Ecto neural progenitor cell (in vitro differentiated cells): Measurements from ENCODE around the gene HEBP1.
A peak's percentile ranks its signal among the peaks of the same experiment; 100 is the strongest.

Experiments used
- DNase-seq: peaks from one replicate; pipeline ENCODE4 v3.0.0-alpha.2; 2018; ENCODE audit warnings: low spot score

Gene HEBP1

DNA sequence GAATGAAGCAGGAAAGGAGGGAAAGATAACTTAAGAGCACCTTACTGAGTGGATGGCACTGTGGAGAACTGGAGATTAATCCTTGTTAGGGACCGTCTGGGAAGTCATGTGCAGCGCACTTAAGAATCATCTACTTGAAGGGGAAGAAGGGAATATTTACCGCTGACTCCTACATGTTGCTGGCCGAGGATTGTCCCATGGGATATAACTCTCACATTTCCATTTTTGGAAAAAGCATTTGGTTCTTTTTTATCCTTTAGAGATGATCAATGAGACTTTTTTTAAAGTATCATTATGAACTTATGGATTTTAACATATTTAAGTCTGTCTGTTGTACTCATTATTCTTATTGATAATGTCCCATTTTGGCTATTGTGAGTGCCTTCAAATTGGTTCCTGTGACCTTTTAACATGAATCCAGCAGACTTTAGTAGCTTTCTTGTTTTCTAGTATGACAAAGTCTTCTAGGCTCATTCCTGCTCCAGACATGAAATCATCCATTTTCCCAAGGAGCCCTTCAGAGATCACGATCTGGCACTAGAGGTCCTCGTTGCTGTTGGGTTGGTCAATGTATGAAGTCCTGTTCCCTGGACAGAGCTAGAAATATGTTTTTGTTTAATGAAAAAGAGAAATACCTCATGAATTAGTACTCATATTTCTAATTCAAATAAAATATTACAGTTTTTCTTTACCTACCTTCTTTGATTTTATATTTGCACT, 23.9 kb upstream of the HEBP1 start:
- no peak for DNase-seq

DNA sequence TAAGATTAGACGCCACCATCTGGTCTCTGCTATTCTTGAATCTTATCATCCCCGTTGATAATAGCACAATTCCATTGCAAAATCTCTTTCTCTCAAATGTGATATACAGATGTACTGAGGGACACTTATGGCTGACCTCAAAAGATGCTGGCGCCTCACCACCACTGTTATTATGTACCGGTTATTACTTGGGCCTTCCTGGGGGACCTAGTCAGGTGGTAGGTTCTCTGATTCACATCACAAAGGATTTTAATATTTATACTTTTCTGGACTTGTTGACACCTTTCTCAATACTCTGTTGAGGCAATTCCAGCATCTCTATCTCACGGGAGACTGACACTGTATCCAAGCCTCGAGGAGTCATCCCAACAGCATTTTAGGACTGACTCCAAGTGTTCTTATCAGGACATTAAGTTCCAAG, 22.8 kb upstream of the HEBP1 start:
- DNase-seq = no peak

DNA sequence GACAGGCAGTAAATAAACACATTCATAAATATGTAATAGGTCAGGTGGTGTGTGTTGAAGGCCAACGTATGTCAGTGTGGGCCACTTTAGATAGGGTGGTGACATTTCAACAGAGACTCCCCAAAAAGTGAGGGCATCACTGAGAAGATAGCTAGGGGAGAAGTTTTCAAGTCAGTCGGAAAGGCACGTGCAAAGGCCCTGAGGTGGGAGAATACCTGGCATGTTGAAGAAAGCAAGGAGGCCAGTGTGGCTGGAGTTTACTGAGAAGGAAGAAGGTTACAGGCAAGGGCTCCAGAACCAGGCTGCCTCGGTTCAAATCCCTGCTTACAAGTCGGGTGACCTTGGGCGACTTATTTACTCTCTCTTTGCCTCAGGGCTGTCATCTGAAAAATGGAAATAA, 11.0 kb upstream of the HEBP1 start:
- no peak for DNase-seq

DNA sequence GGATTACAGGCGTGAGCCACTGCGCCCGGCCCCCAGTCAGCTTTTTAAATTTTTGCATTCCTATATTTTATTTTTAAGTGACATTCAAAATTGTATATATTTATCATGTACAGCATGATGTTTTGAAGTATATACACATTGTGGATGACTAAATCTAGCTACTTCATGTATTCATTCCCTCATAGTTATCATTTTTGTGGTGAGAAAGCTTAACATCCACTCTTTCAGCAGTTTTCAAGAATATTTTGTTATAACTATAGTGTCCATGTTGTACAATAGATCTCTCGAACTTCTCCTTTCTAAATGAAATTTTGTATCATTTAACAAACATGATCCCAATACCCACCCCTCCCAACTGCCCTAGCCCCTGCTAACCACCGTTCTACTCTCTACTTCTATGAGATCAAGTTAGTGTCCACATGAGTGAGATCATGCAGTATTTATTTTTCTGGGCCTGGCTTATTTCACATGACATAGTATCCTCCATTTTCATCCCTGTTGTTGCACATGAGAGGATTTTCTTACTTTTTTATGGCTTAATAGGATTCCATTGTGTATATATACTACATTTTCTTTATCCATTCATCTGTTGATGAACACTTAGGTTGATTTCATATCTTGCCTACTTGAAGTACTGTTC, 8.8 kb upstream of the HEBP1 start:
- DNase-seq = no peak

DNA sequence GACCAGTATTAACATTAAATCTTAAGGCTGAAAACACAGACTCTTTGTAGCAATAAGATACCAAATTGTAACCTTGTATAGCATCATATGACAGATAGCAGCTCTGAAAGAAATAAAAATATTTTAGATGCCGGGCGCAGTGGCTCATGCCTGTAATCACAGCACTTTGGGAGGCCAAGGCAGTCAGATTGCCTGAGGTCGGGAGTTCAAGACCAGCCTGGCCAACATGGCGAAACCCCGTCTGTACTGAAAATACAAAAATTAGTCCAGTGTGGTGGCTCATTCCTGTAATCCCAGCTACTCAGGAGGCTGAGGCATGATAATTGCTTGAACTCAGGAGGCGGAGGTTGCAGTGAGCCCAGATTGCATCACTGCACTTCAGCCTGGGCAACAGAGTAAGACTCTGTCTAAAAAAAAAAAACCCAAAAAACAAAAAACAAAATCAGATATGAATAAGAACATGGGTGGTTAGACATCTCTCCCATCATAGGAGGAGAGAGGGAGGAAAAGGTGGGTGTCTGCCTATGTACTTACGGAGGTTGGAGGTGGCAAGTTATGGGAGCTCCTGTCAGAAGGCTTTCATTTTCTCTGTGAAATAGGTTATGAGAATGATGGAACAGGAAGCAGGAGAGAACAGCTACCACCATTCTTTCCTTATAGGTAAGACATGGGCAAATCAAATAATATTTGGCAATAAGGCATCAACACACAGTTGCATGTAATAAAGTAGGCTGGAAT, 7.6 kb upstream of the HEBP1 start:
- no peak for DNase-seq

DNA sequence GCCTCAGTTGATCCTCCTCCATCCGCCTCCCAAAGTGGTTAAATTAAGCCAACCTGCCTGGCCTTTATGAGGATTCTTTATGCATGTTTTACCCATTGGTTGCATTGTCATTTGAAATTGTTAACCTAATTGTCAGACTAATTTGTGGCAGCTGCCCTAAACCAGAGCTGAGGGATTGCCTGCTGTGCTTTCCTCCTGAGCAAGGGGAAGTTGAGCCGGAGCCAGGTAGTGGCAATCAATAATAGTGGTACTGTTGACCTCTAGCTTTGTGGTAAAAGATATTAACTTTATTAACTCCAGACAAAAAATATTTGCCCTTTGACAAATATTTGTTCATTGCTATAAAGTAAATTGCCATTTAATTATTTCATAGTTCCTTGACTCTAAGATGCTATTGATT, 5.6 kb upstream of the HEBP1 start:
- DNase-seq = no peak

DNA sequence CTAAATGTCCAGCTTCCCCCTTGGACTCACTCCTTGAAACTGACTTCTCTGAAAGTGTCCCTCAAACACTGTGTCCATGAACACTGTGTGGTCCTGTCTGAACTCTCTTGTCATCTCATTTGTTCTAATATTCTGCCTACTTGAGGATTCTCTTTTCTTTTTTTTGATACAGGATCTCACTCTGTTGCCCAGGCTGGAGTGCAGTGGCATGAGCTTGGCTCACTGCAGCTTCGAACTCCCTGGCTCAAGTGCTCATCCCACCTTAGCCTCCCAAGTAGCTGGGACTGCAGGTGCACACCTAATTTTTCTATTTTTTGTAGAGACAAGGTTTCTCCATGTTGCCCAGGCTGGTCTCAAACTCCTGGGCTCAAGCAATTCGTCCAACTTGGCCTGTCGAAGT, 4.9 kb upstream of the HEBP1 start:
- no peak for DNase-seq

DNA sequence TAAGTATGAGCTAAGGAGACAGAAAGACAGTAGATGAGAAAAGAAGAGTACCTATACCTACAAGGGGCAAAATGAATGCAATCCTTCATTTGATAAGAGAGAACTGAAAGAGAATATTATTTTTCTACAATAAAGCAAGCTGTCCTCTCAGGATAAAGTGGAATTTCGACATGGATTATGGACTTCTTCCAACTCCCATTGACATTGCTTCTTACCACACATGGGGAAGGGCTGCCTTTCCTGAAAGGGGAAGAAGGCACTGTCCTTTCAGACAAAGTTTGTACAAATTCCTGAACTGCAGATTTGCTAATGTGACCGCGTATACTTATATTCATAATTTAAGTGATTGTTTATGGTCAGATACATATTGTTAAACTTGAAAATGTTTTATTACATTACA, 4.3 kb upstream of the HEBP1 start:
- DNase-seq = no peak

DNA sequence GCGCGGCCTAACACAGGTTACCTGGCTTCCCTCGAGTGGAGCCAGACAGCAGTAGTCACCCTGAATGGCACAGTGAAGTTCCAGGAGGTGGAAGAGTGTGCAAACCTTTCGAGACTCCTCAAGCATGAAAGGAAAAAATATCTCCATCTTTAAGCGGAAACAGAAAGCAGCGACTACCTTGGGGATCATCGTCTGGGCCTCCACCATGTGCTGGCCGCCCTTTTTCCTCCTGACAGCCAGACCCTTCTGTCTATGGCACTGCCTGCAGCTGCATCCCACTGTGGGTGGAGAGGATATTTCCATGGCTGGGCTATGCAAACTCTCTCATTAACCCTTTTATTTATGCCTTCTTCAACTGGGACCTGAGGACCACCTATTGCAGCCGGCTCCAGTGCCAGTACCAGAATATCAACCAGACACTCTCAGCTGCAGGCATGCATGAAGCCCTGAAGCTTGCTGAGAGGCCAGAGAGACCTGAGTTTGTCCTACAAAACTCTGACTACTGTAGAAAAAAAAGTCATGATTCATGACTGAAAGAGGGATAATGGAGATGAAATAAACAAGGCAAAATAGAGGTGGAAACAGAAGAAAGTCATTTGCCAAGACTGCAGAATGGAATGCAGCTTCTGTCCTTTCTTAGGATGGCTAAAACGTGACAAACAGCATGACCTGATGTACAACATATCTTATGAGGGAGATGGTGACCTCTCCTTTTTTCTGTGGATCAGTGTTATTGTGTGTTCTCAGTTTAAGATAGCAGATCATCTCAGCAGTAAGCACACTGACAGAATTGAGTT, 2.4 kb upstream of the HEBP1 start:
- no peak for DNase-seq

DNA sequence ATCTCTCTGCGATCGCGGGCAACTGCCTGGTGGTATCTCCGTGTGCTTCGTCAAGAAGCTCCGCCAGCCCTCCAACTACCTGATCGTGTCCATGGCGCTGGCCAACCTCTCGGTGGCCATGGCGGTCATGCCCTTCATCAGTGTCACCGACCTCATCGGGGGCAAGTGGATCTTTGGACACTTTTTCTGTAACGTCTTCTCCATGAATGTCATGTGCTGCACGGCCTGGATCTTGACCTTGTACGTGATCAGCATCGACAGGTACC, 1.6 kb upstream of the HEBP1 start:
- no peak for DNase-seq

DNA sequence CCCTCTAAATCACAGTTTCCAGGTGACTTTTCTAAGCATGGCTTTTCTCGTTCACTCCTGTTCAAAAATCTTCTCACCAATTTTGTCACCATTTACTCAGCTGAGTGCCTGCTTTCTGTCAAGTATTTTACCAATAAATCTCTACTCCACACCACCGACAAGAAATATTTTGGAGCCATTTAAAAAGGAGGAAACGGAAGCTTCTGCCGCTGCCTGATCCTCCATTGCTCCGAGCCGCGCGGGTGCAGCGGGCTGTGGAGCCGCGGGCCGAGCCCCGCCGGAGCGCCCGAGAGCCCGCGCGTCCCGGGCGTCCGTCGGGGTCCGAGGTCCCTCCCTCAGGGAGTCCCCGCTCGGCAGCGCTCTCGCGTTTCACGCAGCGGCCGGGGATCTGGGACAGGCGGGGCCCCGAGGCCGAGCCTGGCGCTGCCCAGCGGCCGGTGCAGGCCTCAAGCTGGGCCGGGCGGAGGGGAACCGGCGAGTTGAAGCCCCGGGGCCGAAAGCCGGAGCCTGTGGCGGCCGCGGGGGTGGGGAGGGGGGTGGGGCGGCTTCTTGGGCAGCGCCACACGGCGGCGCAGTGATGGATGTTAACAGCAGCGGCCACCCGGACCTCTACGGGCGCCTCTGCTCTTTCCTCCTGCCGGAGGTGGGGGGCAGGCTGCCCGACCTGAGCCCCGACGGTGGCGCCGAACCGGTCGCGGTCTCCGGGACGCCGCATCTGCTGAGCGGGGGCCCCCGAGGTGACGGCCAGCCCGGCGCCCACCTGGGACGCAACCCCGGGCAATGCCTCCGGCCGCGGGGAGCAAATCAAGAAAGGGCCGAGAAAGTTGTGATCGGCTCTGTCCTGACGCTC, 1.1 kb upstream of the HEBP1 start:
- DNase-seq = peak; percentile 87

DNA sequence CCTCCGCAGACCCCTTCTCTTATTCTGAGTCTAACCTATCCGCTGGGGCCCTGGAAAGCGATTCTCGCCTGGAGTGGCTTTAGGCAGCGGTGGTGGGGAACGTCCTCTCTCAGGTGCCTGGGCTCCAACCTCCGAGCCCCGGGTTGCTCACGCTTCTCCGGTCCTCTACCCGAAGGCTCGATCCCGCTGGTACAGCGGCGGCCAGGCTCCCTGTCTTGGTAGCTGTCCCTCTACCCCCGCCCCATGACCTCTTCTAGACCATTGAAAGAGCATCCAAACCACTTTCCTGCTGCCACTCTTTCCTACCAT, 505 bp upstream of the HEBP1 start:
- no peak for DNase-seq

DNA sequence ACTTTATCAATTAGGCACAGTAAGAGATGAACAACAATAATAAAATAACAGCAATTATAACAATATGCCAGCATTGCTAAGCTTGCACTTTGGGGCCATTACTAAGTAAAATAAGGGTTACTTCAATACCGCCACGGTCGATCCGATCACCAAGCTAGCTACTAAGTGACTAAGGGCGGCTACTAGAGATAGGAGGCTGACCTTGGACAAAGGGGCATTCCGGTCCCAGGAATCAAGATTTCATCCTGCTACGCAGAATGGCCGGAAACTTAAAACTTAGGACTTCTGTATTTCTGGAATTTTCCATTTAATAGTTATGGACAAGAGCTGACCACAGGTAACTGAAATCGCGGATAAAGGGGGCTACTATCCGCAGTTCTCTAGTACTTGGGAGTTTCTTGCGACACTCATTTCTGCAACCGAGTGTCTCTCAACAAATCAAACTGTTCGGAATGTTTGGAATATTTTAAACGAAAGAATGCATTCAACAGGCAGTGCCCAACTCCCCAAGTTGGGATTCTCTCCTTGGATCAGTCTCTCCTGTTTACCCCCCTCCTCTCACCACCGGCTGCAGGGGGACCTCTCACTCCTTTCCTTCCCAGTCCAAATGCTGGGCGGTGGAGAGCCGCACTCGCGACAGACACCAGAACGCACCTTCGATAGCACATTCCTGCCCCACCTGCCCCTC, 650 bp downstream of the HEBP1 start:
- DNase-seq = no peak

DNA sequence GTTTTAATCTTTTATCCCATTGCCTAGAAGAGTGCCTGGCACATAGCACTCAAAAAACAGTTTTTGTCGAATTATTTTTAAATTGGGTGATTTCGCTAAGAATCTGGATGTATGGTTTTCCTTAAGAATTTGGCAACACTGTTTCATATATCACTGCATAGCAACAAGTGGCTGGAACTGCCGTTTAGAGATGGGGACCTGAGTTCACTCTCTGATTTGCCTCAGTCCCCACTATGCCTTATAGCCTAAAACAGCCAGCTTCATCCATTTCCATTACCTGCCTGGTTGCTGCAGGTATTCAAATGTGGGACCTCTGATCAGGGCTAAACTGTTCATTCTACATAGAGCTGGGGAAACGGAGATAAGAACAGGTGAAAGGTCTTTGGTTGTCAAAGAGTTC, 1.8 kb downstream of the HEBP1 start:
- no peak for DNase-seq

DNA sequence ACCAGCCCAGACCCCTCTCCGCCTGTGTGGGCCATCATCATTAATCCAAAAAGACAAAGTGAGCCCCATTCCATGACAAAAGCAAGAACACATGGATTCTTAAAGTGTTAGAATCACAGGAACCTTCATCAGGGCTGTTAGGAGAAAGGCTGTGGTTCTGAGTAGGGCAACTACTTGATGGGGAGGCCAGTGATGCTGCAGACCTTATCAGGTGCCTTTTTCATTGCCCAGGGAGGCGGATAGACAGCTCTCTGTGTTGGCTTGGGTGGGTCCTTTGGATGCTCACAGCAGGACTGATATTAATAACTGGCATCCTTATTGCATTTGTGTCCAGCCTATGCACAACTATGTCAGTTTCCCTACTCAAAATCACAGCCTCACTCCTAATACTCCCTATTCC, 2.3 kb downstream of the HEBP1 start:
- no peak for DNase-seq

DNA sequence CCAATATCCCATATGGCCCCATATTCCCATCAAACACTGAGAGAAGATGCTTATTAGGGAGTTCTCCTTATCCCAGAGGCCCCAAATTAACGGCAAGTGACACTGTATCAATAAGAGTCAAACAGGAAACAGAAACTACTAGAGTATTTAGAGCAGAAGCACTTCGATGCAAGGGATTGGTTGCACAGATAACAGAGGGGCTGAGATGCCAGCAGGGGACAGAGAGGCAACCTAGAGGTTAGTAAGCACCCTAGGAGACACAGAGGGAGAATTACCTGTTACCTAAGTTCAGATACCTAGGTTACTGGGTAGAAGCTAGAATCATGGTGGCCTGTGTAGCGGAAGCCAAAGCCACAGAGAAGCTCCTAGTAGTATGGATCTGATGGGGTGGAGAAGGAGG, 2.9 kb downstream of the HEBP1 start:
- no peak for DNase-seq

DNA sequence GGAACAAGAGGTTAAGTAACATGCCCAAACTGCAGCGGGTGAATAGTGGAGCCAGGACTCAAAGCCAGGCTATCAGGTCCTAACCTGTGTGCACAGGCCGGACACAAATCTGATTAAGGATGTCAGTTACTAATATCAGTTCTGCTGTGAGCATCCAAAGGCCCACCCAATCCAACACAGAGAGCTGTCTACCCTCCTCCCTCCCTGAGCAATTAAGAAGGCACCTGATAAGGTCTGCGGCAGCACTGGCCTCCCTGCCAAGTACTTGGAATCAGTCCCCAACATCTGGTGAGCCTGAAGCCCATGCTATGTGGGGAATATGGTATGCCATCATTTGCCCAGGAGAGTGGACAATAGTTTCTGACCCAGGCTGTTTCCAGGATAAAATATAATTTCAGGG, 3.9 kb downstream of the HEBP1 start:
- DNase-seq = no peak

DNA sequence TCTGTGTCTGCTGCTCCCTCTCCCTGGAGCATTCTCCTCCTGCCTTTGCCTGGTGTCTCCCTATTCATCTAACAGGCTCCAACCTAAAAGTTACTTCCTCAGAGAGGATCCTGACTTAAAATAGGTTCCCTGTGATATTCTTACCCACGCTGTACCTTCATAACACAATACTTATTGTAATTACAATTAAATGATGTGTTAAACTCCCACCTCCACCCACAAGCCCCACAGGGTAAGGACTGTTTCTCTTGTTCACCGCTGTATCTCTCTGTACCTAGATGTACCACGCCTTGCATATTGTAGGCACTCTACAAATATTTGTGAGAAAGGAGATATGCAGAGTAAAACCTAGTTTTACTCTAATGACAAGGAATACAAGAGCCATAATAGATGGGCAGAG, 5.0 kb downstream of the HEBP1 start:
- no peak for DNase-seq

DNA sequence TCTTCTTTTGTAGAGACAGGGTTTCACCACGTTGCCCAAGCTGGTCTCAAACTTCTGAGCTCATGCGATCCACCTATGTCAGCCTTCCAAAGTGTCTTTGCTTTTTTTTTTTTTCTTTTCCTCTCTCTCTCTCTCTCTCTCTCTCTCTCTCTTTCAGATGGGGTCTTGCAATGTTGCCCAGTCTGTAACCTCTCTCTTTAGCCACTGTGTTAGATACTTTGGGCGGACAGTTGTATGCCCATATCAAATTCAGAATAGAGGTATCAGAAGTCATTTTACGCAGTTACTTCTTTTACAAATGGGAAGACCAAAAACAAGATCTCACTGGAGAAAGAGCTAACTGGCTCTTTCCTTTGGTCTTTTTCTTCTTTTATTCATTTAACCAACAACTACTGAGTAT, 6.7 kb downstream of the HEBP1 start:
- no peak for DNase-seq

DNA sequence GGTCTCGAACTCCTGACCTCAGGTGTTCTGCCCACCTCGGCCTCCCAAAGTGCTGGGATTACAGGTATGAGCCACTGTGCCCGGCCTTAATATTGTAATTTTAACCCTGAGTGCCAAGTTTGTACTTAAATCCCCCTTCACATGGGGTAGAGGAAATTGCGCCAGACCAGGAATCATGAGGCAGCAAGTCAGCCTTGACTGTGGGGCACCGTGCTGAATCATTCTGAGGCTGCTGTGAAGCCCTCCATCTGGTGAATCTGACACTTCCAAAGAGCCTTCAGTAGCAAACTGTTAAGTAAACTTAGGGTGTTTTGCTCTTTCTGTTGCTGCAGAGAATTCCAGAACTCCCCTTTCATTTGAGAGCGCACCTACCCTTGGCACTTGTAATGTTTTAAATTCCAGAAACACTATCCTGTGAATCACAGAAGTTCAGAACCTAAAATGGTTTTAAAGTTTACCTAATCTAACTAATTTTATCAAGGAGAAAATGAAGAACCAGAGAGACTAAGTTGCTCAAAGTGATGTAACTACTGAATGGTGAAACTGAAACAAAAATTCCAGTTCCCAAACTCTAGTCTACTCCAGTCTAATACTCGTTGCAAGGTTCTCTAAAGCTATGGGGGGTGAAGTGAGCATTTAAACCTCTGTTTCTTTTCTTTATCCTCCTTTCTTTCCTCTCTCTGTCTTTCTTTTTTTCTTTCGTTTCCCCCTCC, 7.5 kb downstream of the HEBP1 start:
- DNase-seq = no peak
